Measurements from ENCODE around the gene TUBGCP2.

The TUBGCP2 gene

GRCh38 chr10:133264461-133264860 lies 44.2 kb downstream of the TUBGCP2 start (continued):
- TF ChIP-seq PRDM2 (tag by site-specific recombination; IDR thresholded peaks at IDR 0.05; ENCODE audit: borderline replicate concordance): no peak
- no peak for TF ChIP-seq ZNF629 (tag by site-specific recombination; IDR thresholded peaks at IDR 0.05)
- TF ChIP-seq CTCF (tag by site-specific recombination; IDR thresholded peaks at IDR 0.05): no peak
- TF ChIP-seq ZNF513 (tag by site-specific recombination; IDR thresholded peaks at IDR 0.05): no peak

GRCh38 chr10:133263674-133264073 lies 45.0 kb downstream of the TUBGCP2 start:
- CTCF ChIA-PET: interaction anchor here (1.0 kb wide), 1 partner anchor 120 kb away, joined by 3 read pairs; no protein-coding TSS in a partner anchor
- Histone ChIP-seq H3K9me3 (ENCODE audit: control insufficient read depth, insufficient read depth, low read depth, low read length) (no peaks in the 10 kb centered on the region), H3K27ac (ENCODE audit: extremely low read depth, low read depth, low read length) (no peak overlapping the region), H3K36me3 (ENCODE audit: control insufficient read depth in 2 of 2, insufficient read depth in 1 of 2, low read length in 2 of 2) (peaks cover 0 to 3% of the 10 kb centered on the region in 2 experiments; a peak in 1 of 3 replicates), H3K4me1 (ENCODE audit: control insufficient read depth, insufficient read depth, low read length) (peaks cover 3% of the 10 kb centered on the region), H3K4me3 (ENCODE audit: low read depth, low read length) (no peak overlapping the region)
- POLR2A ChIA-PET: no interaction called here
- TF ChIP-seq GLIS1 (tag by site-specific recombination; IDR thresholded peaks at IDR 0.05): peak; percentile 58
- TF ChIP-seq MEIS1 (CRISPR knock-in tag; IDR thresholded peaks at IDR 0.05; ENCODE audit: borderline replicate concordance): no peak
- no peak for TF ChIP-seq ZNF335 (tag by site-specific recombination; conservative IDR thresholded peaks at IDR 0.05)
- no peak for TF ChIP-seq ZNF544 (tag by site-specific recombination; IDR thresholded peaks at IDR 0.05)
- no peak for TF ChIP-seq ZNF596 (tag by site-specific recombination; IDR thresholded peaks at IDR 0.05)
- no peak for TF ChIP-seq MYNN (tag by site-specific recombination; IDR thresholded peaks at IDR 0.05; ENCODE audit: borderline replicate concordance)

- no peak overlapping the region for H3K27ac ChIP-seq (ENCODE audit: extremely low read depth, low read depth, low read length)
- no peaks in the 10 kb centered on the region for H3K36me3 ChIP-seq (ENCODE audit: control insufficient read depth in 2 of 2, insufficient read depth in 1 of 2, low read length in 2 of 2)
- H3K4me1 ChIP-seq (ENCODE audit: control insufficient read depth, insufficient read depth, low read length): peaks cover 3% of the 10 kb centered on the region
- ChIA-PET CTCF (interaction anchor here (0.6 to 1.0 kb wide), 2 partner anchors 24 to 119 kb away, joined by 3 read pairs; no protein-coding TSS in a partner anchor), POLR2A (interaction anchor here (0.7 kb wide), 1 partner anchor 40 kb away, joined by 3 read pairs; no protein-coding TSS in a partner anchor)
- no peaks in the 10 kb centered on the region for H3K9me3 ChIP-seq (ENCODE audit: control insufficient read depth, insufficient read depth, low read depth, low read length)
- no peak overlapping the region for H3K4me3 ChIP-seq (ENCODE audit: low read depth, low read length)
- TF ChIP-seq ZIC2 (tag by site-specific recombination; IDR thresholded peaks at IDR 0.05) (peak; percentile 33; the same call in 1 of the 2 replicates), ZSCAN16 (tag by site-specific recombination; IDR thresholded peaks at IDR 0.05) (no peak)
Observed at GRCh38 chr10:133262696-133263095, 46.0 kb downstream of the TUBGCP2 start.

All from HEK293 (cell line).